IPS-18a (cell line): ENCODE data around the gene ARMH3.

Experiments
- H3K27ac ChIP-seq: one replicate; pipeline ENCODE4 v1.5.1; 2013; ENCODE audit warnings: low read length
- H3K27me3 ChIP-seq: one replicate; pipeline ENCODE4 v1.6.1; 2013; ENCODE audit warnings: mild to moderate bottlenecking, low read length; ENCODE audit not compliant: control insufficient read depth, insufficient read depth
- H3K36me3 ChIP-seq: one replicate; pipeline ENCODE4 v1.6.1; 2013; ENCODE audit warnings: low read depth, low read length; ENCODE audit not compliant: control insufficient read depth
- H3K4me1 ChIP-seq: one replicate; pipeline ENCODE4 v1.6.1; 2013; ENCODE audit warnings: low read depth, low read length; ENCODE audit not compliant: control insufficient read depth
- H3K4me3 ChIP-seq: one replicate; pipeline ENCODE4 v1.5.1; 2013; ENCODE audit warnings: low read length
- H3K9ac ChIP-seq: one replicate; pipeline ENCODE4 v1.6.1; 2013; ENCODE audit warnings: mild to moderate bottlenecking, low read length, moderate library complexity
- H3K9me3 ChIP-seq: one replicate; pipeline ENCODE4 v1.6.1; 2013; ENCODE audit warnings: low read depth, low read length; ENCODE audit not compliant: control insufficient read depth

Gene ARMH3

DNA sequence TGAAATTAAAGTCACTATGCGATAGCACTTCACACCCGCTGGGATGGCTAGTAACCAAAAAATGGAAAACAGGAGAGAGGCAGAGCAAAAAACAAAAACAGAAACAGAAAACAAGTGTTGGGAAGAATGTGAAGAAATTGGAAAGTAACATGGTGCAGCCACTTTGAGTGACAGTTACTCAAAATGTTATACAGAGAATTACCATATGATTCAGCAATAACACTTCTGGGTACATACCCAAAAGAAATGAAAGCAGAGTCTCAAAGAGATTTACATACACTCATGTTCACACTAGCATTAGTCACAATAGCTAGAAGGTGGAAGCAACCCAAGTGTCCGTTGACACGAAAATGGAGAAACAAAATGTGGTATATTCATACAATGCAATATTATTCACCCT lies 123.8 kb downstream of the ARMH3 start:
- Histone ChIP-seq H3K9me3 (no peaks in the 10 kb centered on the region), H3K27ac (no peak overlapping the region), H3K4me3 (no peak overlapping the region), H3K9ac (no peak overlapping the region), H3K36me3 (no peaks in the 10 kb centered on the region), H3K4me1 (no peaks in the 10 kb centered on the region), H3K27me3 (no peaks in the 10 kb centered on the region)

DNA sequence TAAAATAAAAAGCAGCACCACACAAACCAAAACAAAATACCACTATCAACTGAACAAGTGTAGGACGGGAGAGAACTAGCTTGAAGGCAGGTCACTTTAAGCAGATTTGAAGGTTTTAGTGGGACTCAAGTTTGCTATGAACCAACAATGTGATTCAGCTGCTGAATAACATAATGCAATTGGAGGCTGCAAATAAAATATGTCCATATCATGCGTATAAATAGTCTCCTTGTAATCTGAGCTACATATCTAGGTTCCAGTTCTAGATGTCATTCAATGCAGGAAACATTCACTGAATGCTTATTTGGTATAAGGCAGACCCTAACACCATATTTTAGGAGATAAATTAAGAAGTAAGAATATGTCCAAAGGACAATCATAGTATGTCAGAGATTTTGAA lies 130.9 kb downstream of the ARMH3 start:
- no peak overlapping the region for H3K27ac ChIP-seq
- no peaks in the 10 kb centered on the region for H3K27me3 ChIP-seq
- no peaks in the 10 kb centered on the region for H3K4me1 ChIP-seq
- no peak overlapping the region for H3K4me3 ChIP-seq
- H3K36me3 ChIP-seq: no peaks in the 10 kb centered on the region
- no peak overlapping the region for H3K9ac ChIP-seq
- H3K9me3 ChIP-seq: no peaks in the 10 kb centered on the region

DNA sequence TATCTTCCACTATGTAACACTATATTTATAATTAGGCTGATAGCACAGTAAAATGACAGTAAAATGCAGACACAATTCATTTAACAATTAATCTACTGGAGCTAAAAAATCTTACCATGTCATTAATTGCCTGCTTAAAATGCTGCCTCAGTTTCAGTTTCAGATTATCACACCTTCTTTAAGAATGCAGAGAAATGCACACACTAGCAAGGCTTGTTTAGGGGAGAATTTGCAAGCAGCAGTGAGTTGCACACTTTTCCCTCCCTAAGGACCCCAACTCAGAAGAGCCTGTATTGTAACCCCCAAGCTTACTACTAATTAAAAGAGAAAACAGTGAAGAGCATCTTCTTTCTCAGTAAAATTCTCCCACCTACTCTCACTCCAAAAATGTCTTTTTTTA lies 132.7 kb downstream of the ARMH3 start:
- Histone ChIP-seq H3K9ac (no peak overlapping the region), H3K36me3 (no peaks in the 10 kb centered on the region), H3K4me1 (peaks cover 14% of the 10 kb centered on the region), H3K4me3 (no peak overlapping the region), H3K9me3 (no peaks in the 10 kb centered on the region), H3K27ac (no peak overlapping the region), H3K27me3 (no peaks in the 10 kb centered on the region)

DNA sequence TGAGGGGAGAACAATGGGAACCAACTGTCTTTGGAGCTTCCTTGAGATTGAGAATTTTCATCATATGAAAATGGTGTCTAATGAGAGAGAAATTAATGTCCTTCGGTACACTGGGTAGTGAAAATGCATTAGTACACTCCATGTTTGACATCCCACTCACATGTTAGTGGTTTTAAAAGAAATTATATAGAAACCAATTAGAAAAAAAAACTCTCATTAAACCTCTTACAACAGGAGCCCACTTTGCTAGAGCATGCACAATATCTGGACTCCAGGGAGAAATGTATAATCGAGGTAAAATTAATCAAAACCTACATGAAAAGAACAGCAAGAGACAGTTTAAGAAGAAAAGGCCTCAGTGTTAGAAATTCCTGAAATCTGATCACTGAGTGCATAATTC lies 133.1 kb downstream of the ARMH3 start:
- no peak overlapping the region for H3K9ac ChIP-seq
- H3K27ac ChIP-seq: no peak overlapping the region
- H3K9me3 ChIP-seq: no peaks in the 10 kb centered on the region
- no peaks in the 10 kb centered on the region for H3K27me3 ChIP-seq
- H3K4me3 ChIP-seq: no peak overlapping the region
- H3K4me1 ChIP-seq: peaks cover 14% of the 10 kb centered on the region
- no peaks in the 10 kb centered on the region for H3K36me3 ChIP-seq

DNA sequence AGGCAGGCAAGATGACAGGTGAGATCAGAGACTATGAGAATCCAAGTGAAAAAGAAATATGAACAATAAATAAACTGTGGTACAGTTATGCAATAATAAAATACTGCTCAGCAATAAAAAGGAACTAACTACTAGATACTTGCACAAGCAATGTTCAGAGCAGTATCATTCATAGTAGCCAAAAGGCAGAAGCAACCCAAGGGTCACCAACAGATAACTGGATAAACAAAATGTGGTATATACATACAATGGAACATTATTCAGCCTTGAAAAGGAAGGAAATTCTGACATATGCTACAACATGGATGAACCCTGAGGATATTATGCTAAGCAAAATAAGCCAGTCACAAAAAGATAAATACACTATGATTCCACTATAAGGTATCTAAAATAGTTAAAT lies 135.4 kb downstream of the ARMH3 start:
- no peak overlapping the region for H3K4me3 ChIP-seq
- H3K27me3 ChIP-seq: no peaks in the 10 kb centered on the region
- no peaks in the 10 kb centered on the region for H3K9me3 ChIP-seq
- no peaks in the 10 kb centered on the region for H3K36me3 ChIP-seq
- H3K9ac ChIP-seq: no peak overlapping the region
- peaks cover 14% of the 10 kb centered on the region for H3K4me1 ChIP-seq
- H3K27ac ChIP-seq: no peak overlapping the region

DNA sequence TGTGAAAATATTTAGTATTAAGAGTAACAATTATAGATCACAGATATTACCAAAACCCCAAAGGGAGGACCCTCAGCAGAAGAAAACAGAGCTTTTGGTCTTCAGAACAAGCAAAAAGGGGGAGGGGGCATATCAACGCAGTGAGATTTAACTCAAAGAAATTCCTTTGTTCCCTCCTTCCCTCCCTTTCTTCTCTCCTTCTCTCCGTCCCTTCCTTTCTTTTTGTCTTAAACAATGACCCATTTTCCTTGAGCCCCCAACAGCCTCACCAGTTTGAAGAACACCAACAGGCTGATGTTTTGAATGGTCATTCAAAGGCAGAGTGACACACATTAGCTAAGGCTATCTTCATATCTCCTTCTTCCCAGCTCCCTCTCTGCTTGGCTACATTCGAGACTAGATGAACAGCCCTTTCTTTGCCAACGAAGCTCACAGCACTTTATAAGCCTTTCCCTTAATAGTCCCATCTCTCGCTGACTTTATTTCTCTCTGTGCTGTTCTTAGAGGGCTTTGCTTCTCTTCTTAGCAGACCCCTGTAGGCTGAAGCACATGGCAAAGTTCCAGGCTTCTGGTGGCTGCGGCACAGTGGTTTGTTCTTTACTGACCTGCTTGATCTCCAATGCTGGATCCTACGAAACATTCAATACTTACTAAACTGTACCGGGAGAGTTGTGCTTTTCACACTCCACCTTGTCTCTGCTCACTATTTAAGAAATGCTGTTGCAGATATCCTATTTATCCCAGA lies 136.8 kb downstream of the ARMH3 start:
- no peaks in the 10 kb centered on the region for H3K9me3 ChIP-seq
- H3K4me1 ChIP-seq: peaks cover 14% of the 10 kb centered on the region
- H3K27ac ChIP-seq: peak overlapping the region; percentile 11
- H3K9ac ChIP-seq: no peak overlapping the region
- H3K4me3 ChIP-seq: no peak overlapping the region
- no peaks in the 10 kb centered on the region for H3K36me3 ChIP-seq
- no peaks in the 10 kb centered on the region for H3K27me3 ChIP-seq

DNA sequence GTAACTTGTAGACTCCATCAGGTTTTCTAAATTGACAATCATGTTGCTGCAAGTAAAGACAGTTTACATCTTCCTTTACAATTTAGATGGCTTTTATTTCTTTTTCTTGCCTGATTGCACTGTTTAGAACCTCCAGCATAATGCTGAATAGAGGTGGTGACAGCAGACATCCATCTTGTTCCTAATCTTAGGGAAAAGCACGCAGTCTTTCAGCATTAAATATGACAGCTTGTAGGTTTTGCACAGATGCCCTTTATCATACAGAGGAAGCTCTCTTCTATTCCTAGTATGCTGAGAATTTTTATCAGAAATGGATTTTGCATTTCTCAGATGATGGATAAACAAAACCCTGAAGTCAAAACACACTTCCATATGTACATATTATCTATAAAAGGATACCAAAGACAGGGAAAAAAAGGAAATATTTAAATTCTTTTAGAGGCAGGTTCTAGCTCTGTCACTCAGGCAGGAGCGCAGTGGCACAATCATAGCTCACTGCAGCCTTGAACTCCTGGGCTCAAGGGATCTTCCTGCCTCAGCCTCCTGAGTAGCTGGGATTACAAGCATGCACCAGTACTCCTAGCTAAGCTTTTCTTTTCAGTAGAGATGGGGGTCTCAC lies 143.3 kb downstream of the ARMH3 start:
- Histone ChIP-seq H3K36me3 (no peaks in the 10 kb centered on the region), H3K27ac (no peak overlapping the region), H3K9me3 (no peaks in the 10 kb centered on the region), H3K27me3 (no peaks in the 10 kb centered on the region), H3K4me3 (no peak overlapping the region), H3K4me1 (no peaks in the 10 kb centered on the region), H3K9ac (no peak overlapping the region)

DNA sequence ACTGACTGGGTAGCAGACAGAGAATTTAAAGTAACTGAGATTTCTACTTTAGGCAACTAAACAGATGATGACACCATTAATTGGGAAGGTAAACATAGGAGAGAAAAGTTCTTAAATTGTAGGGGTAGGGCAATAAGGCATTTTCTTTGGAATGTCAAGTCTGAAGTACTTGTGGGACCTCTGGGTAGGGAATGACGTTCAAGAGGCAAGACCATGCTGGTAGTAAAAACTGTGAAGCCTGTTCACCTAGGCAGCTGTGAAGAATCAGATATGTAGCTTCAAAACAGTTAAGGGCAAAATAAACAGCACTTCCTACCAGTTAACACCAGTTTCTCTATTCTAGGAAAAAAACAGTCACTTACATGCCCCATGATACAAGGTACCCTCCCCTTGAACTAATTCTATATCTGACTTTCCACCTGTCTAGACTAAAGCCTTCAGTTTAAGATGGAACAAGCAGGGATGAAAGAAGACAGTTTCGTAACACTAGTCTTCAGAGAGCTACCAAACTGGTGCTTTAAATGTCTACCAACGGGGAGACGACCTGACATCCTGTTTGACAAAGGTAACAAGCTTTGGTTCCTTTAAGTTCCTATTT lies 149.3 kb downstream of the ARMH3 start:
- Histone ChIP-seq H3K27ac (no peak overlapping the region), H3K9ac (no peak overlapping the region), H3K36me3 (no peaks in the 10 kb centered on the region), H3K27me3 (no peaks in the 10 kb centered on the region), H3K4me3 (no peak overlapping the region), H3K4me1 (peaks cover 27% of the 10 kb centered on the region), H3K9me3 (no peaks in the 10 kb centered on the region)

DNA sequence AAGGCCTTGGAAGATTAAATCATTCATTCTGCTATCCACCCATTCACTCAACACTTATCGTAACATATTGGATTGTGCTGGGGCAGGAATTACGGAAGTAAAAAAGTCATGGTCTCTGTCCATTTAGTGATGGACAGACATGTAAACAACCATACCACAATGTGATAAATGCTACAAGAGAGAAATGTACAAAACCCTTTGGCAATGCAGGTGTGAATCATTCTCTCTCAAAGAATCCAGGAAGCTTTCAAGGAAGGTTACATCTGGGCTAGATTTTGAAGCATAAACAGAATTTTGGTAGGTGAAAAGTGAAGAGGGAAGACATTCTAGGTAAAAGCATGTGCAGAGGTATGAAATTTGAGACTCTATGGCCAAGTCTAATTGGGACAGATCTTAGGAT lies 150.7 kb downstream of the ARMH3 start:
- no peak overlapping the region for H3K4me3 ChIP-seq
- no peaks in the 10 kb centered on the region for H3K9me3 ChIP-seq
- H3K4me1 ChIP-seq: peaks cover 35% of the 10 kb centered on the region
- no peaks in the 10 kb centered on the region for H3K27me3 ChIP-seq
- H3K27ac ChIP-seq: no peak overlapping the region
- H3K9ac ChIP-seq: no peak overlapping the region
- H3K36me3 ChIP-seq: no peaks in the 10 kb centered on the region

DNA sequence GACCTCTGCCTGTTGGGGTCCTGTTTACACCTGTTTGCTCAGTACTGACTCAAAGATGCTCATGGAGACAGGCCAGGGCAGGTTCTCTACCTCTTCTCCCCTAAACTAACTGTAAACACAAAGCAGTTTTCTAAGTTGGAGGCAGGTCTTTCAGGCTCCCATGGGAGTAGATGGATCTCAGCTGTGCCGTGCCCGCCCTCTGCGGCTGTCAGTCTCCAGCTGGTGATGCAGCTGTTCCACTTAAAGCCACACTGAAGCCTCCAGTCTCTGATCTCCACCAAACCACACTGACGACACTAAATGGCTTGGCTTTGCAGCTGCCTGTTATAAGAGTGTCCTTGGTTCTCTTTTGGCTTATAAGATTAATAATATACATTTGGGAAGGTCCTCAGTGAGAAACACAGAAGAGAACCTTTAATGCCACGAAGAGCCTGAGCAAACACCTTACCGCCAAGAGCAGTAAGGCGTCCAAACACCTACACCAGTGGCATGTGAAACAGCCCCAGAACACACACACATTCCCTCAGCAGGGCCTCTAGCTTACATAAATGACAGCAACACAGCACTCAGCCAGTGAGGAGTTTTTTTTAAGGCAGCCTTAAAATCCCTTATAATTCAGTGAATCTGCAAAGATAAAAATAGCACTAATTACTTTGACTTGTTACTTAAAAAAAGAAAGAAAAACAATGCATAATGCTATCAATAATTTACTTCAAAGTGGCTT lies 152.0 kb downstream of the ARMH3 start:
- no peaks in the 10 kb centered on the region for H3K36me3 ChIP-seq
- H3K27ac ChIP-seq: no peak overlapping the region
- H3K4me1 ChIP-seq: peaks cover 35% of the 10 kb centered on the region

DNA sequence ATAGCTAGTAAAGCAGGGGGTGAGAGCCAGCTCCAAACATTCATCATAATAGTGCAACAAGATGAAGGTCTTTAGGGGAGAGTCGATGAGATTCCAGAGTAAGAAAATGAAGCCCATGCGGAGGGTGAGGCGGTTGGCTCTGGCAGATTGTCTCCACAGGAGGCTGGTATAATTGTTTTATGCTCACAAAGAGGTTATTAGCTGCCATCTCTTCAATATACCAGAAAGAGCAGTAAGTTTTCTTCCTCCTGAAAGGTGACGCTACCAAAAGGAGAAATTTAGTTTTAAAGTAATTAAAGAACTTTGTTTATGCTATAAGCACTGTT lies 153.2 kb downstream of the ARMH3 start:
- H3K4me1 ChIP-seq: peaks cover 35% of the 10 kb centered on the region
- no peaks in the 10 kb centered on the region for H3K36me3 ChIP-seq
- H3K27me3 ChIP-seq: no peaks in the 10 kb centered on the region
- H3K9ac ChIP-seq: peak overlapping the region; percentile 19
- H3K27ac ChIP-seq: peak overlapping the region; percentile 8
- H3K9me3 ChIP-seq: no peaks in the 10 kb centered on the region
- no peak overlapping the region for H3K4me3 ChIP-seq

More for the DNA sequence above, 152.0 kb downstream of the ARMH3 start:
- Histone ChIP-seq H3K4me3 (no peak overlapping the region), H3K9ac (no peak overlapping the region), H3K9me3 (no peaks in the 10 kb centered on the region), H3K27me3 (no peaks in the 10 kb centered on the region)
